H1 (cell line): Measurements from ENCODE around the gene SPANXA2. TPM values are rescaled to one million over a fixed set of nuclear protein-coding genes. Genes with fewer than 3 reads are reported as not detected.

Experiments used
- CTCF ChIA-PET: fragments of 300-600 bp; sonication (Branson Sonifier 250); formaldehyde crosslinking; loops from one replicate; lab custom pipeline; 2021; ENCODE audit not compliant: partially characterized antibody; lab: Charles Lee
- POLR2A ChIA-PET: fragments of 300-600 bp; sonication (Branson Sonifier 250); formaldehyde crosslinking; loops from one replicate; lab custom pipeline; 2021; ENCODE audit warnings: inconsistent platforms; ENCODE audit not compliant: partially characterized antibody; lab: Charles Lee
- DNase-seq, 2 experiments: peaks; one replicate each; pipeline versions ENCODE4 v3.0.0 to v3.0.0-alpha.2; 2010 to 2022; ENCODE audit warnings: low spot score in 2 of 2, low read depth in 1 of 2, mixed read lengths in 1 of 2
- FAIRE-seq: peaks from 2 replicates; lab custom pipeline; 2011; peaks lifted over from hg19 to GRCh38; lab: Jason Lieb, UNC
- H2AFZ ChIP-seq: 2 replicates; pipeline ENCODE4 v1.8.1; 2012; ENCODE audit warnings: low read length, inconsistent platforms
- H2AK5ac ChIP-seq: 2 replicates; pipeline ENCODE4 v1.6.1; 2013; ENCODE audit warnings: low read depth, low read length
- H2BK120ac ChIP-seq: replicated peaks from 2 replicates; pipeline ENCODE3; 2013; ENCODE audit warnings: low read depth, low read length, inconsistent platforms
- H2BK12ac ChIP-seq: 2 replicates; pipeline ENCODE4 v1.6.1; 2013; ENCODE audit warnings: low read depth, low read length
- H2BK15ac ChIP-seq: 2 replicates; pipeline ENCODE4 v1.6.1; 2013; ENCODE audit warnings: low read length
- H2BK20ac ChIP-seq: 2 replicates; pipeline ENCODE4 v1.6.1; 2013; ENCODE audit warnings: low read length
- H2BK5ac ChIP-seq: 2 replicates; pipeline ENCODE4 v1.6.1; 2013; ENCODE audit warnings: low read depth, low read length
- H3K14ac ChIP-seq: 2 replicates; pipeline ENCODE4 v1.6.1; 2013; ENCODE audit warnings: inconsistent platforms; ENCODE audit not compliant: insufficient read length
- H3K18ac ChIP-seq: 2 replicates; pipeline ENCODE4 v1.6.1; 2013; ENCODE audit warnings: low read length; ENCODE audit errors: extremely low read depth
- H3K23ac ChIP-seq: 2 replicates; pipeline ENCODE4 v1.6.1; 2013; ENCODE audit warnings: inconsistent platforms; ENCODE audit not compliant: insufficient read length
- H3K23me2 ChIP-seq: 2 replicates; pipeline ENCODE4 v1.6.1; 2013; ENCODE audit warnings: low read depth, low read length
- H3K27ac ChIP-seq: 2 replicates; pipeline ENCODE4 v1.6.1; 2011; ENCODE audit warnings: low read depth, low read length, inconsistent platforms
- H3K27me3 ChIP-seq, 4 experiments: replicated peaks in 1 of 4; 1 replicate in 1 of 4; 2 replicates in 3 of 4; pipeline versions ENCODE4 v1.6.1 to v1.8.1; 2011 to 2013; ENCODE audit warnings: low read length in 3 of 4, mild to moderate bottlenecking in 3 of 4, inconsistent platforms in 2 of 4, mixed read lengths in 2 of 4, moderate library complexity in 1 of 4; ENCODE audit not compliant: control insufficient read depth in 3 of 4, insufficient read depth in 3 of 4; ENCODE audit errors: extremely low read depth in 1 of 4
- H3K36me3 ChIP-seq, 4 experiments: 2 replicates each; pipeline versions ENCODE4 v1.6.1 to v1.8.1; 2011 to 2013; ENCODE audit warnings: mild to moderate bottlenecking in 4 of 4, low read length in 3 of 4, moderate library complexity in 2 of 4, control low read depth in 1 of 4, inconsistent platforms in 1 of 4; ENCODE audit not compliant: insufficient read depth in 4 of 4, control insufficient read depth in 2 of 4
- H3K4ac ChIP-seq: replicated peaks from 2 replicates; pipeline ENCODE3; 2013; ENCODE audit warnings: low read length, low read depth, mixed read lengths, inconsistent platforms; ENCODE audit not compliant: insufficient read length
- H3K4me1 ChIP-seq, 4 experiments: replicated peaks in 1 of 4; 1 replicate in 1 of 4; 2 replicates in 3 of 4; pipeline versions ENCODE4 v1.6.1 to v1.8.1; 2011 to 2013; ENCODE audit warnings: low read length in 3 of 4, inconsistent platforms in 2 of 4, mixed read lengths in 1 of 4; ENCODE audit not compliant: insufficient read depth in 4 of 4, control insufficient read depth in 3 of 4
- H3K4me2 ChIP-seq, 2 experiments: 2 replicates each; pipeline versions ENCODE4 v1.6.1 to v1.8.1; 2011 to 2013; ENCODE audit warnings: low read depth in 2 of 2, low read length in 2 of 2, control low read depth in 1 of 2, inconsistent platforms in 1 of 2, mild to moderate bottlenecking in 1 of 2; ENCODE audit not compliant: insufficient read depth in 1 of 2
- H3K4me3 ChIP-seq, 4 experiments: fragments of 200-600, 300-600 bp in 1 of 4; sonication (generic), shearing (Covaris generic), sonication (Bioruptor Twin) in 1 of 4; 2 replicates each; pipeline versions ENCODE4 v1.5.1 to v1.8.1; 2011 to 2016; ENCODE audit warnings: low read length in 4 of 4, low read depth in 3 of 4, control low read depth in 2 of 4, inconsistent platforms in 2 of 4, mild to moderate bottlenecking in 2 of 4, mixed read lengths in 1 of 4, moderate library complexity in 1 of 4; ENCODE audit not compliant: insufficient read depth in 2 of 4; ENCODE audit errors: extremely low read depth in 1 of 4
- H3K56ac ChIP-seq: replicated peaks from 2 replicates; pipeline ENCODE3; 2013; ENCODE audit warnings: low read depth, mild to moderate bottlenecking, mixed read lengths, low read length, inconsistent platforms; ENCODE audit not compliant: insufficient read length
- H3K79me1 ChIP-seq: 2 replicates; pipeline ENCODE4 v1.6.1; 2013; ENCODE audit warnings: low read depth, low read length, control low read depth
- H3K79me2 ChIP-seq, 2 experiments: 2 replicates each; pipeline versions ENCODE4 v1.6.1 to v1.8.1; 2012 to 2013; ENCODE audit warnings: low read length in 2 of 2, mild to moderate bottlenecking in 2 of 2, inconsistent platforms in 1 of 2; ENCODE audit not compliant: insufficient read depth in 2 of 2, control insufficient read depth in 1 of 2
- H3K9ac ChIP-seq, 4 experiments: replicated peaks in 1 of 4; 1 replicate in 1 of 4; 2 replicates in 3 of 4; pipeline versions ENCODE4 v1.6.1 to v1.8.1; 2011 to 2013; ENCODE audit warnings: low read depth in 3 of 4, low read length in 3 of 4, control low read depth in 2 of 4, mild to moderate bottlenecking in 2 of 4, moderate library complexity in 2 of 4, inconsistent platforms in 1 of 4; ENCODE audit errors: extremely low read depth in 1 of 4
- H3K9me3 ChIP-seq, 2 experiments: 2 replicates each; pipeline versions ENCODE4 v1.6.1 to v1.8.1; 2012 to 2013; ENCODE audit warnings: mild to moderate bottlenecking in 2 of 2, moderate library complexity in 2 of 2, control low read depth in 1 of 2, inconsistent platforms in 1 of 2, low read depth in 1 of 2, low read length in 1 of 2, mixed read lengths in 1 of 2; ENCODE audit not compliant: insufficient read depth in 2 of 2
- H4K20me1 ChIP-seq, 2 experiments: replicated peaks in 1 of 2; 2 replicates each; pipeline versions ENCODE3 to v1.8.1; 2011 to 2013; ENCODE audit warnings: inconsistent platforms in 2 of 2, low read length in 2 of 2, mild to moderate bottlenecking in 1 of 2; ENCODE audit not compliant: insufficient read depth in 2 of 2, control insufficient read depth in 1 of 2
- H4K5ac ChIP-seq: 2 replicates; pipeline ENCODE4 v1.6.1; 2013; ENCODE audit warnings: low read length, low read depth, mixed read lengths, inconsistent platforms; ENCODE audit not compliant: insufficient read length
- H4K8ac ChIP-seq: 2 replicates; pipeline ENCODE4 v1.8.0; 2013; ENCODE audit warnings: mild to moderate bottlenecking, moderate library complexity, low read length, inconsistent platforms; ENCODE audit not compliant: insufficient read depth; ENCODE audit errors: extremely low read depth
- H4K91ac ChIP-seq: replicated peaks from 2 replicates; pipeline ENCODE3; 2013; ENCODE audit warnings: low read length, mixed read lengths, inconsistent platforms; ENCODE audit not compliant: insufficient read length
- CBX5 ChIP-seq: fragments of 300-800, 300-1000 bp; sonication (generic); IDR thresholded peaks from 2 replicates; pipeline ENCODE4 v1.7.1; 2016; ENCODE audit warnings: antibody characterized with exemption, low read length, low read depth
- CHD1 ChIP-seq: IDR thresholded peaks from 2 replicates; pipeline ENCODE4 v1.6.1; 2012; ENCODE audit warnings: low read depth, low read length, improper control_type of control experiment
- CREB1 ChIP-seq: IDR thresholded peaks from 2 replicates; pipeline ENCODE4 v1.6.1; 2012; ENCODE audit warnings: inconsistent platforms
- JUN ChIP-seq: IDR thresholded peaks from 2 replicates; pipeline ENCODE4 v1.6.1; 2011; ENCODE audit warnings: low read depth, mild to moderate bottlenecking, improper control_type of control experiment, low read length
- JUND ChIP-seq: IDR thresholded peaks from 2 replicates; pipeline ENCODE4 v1.6.1; 2011; ENCODE audit warnings: mild to moderate bottlenecking, improper control_type of control experiment, low read length
- KDM4A ChIP-seq: IDR thresholded peaks from one replicate; pipeline ENCODE4 v1.7.1; 2012; ENCODE audit warnings: low read depth, mild to moderate bottlenecking, moderate library complexity, low read length, inconsistent platforms; ENCODE audit not compliant: severe bottlenecking
- NANOG ChIP-seq: IDR thresholded peaks from 2 replicates; pipeline ENCODE4 v1.6.1; 2011; ENCODE audit warnings: low read length, low read depth, mild to moderate bottlenecking, inconsistent platforms; ENCODE audit not compliant: insufficient read depth, poor library complexity, severe bottlenecking
- NRF1 ChIP-seq: IDR thresholded peaks from 2 replicates; pipeline ENCODE4 v1.6.1; 2011; ENCODE audit warnings: mild to moderate bottlenecking, low read depth, low read length, improper control_type of control experiment
- RAD21 ChIP-seq, 2 experiments: IDR thresholded peaks in 1 of 2; conservative IDR thresholded peaks in 1 of 2; 2 replicates each; pipeline ENCODE4 v1.6.1; 2011; ENCODE audit warnings: low read depth in 2 of 2, low read length in 2 of 2, improper control_type of control experiment in 1 of 2, inconsistent platforms in 1 of 2, mild to moderate bottlenecking in 1 of 2, moderate library complexity in 1 of 2
- SP2 ChIP-seq: IDR thresholded peaks from 2 replicates; pipeline ENCODE4 v1.6.1; 2012; ENCODE audit warnings: mild to moderate bottlenecking, low read length, inconsistent platforms
- SUZ12 ChIP-seq: fragments of 200-600 bp; sonication (generic); IDR thresholded peaks from 2 replicates; pipeline ENCODE4 v1.6.1; 2012; ENCODE audit warnings: mild to moderate bottlenecking, inconsistent platforms, low read length, moderate library complexity, mixed read lengths
- TAF7 ChIP-seq: optimal IDR thresholded peaks from 2 replicates; pipeline ENCODE3; 2011; ENCODE audit warnings: low read depth, mild to moderate bottlenecking, inconsistent platforms, low read length, moderate library complexity, borderline replicate concordance
- TCF12 ChIP-seq: IDR thresholded peaks from 2 replicates; pipeline ENCODE4 v1.6.1; 2011; ENCODE audit warnings: low read depth, mild to moderate bottlenecking, low read length
- WGBS, 2 experiments: shearing (Covaris generic) in 1 of 2; methylation state at CpG; one replicate each; pipeline versions ENCODE4 v1.1.6 to v1.1.7; 2013 to 2015; ENCODE audit warnings: low lambda C conversion rate in 2 of 2, mixed read lengths in 2 of 2, inconsistent platforms in 1 of 2, low coverage in 1 of 2, missing lambda C conversion rate in 1 of 2; ENCODE audit not compliant: insufficient replicate concordance in 2 of 2, insufficient coverage in 1 of 2, insufficient read length in 1 of 2; ENCODE audit errors: extremely low coverage in 1 of 2, missing lambda C conversion rate in 1 of 2; 5-methylcytosine and 5-hydroxymethylcytosine counted together
- polyA plus RNA-seq, 7 experiments: library from polyadenylated mRNA; depleted of rRNA in 3 of 7; stranded (reverse) in 5 of 7; unstranded in 2 of 7; fragments of >200 nt in 5 of 7; fragments of 200-250 nt in 2 of 7; gene quantifications; 1 replicate in 5 of 7; 2 replicates in 1 of 7; 4 replicates in 1 of 7; pipeline versions ENCODE4 v1.2.1 to v1.2.3, GENCODE V29; 2011 to 2013; ENCODE audit warnings: missing spikeins in 2 of 7, mixed read lengths in 2 of 7
- total RNA-seq: library from RNA; stranded (reverse); fragmentation: NEBNext Ultra II Directional; extraction: Animal tissue kit (Norgen Biotek cat#: 25700); gene quantifications from 2 replicates; pipeline ENCODE4 v1.2.1, GENCODE V29; 2021

SPANXA2 gene
- total and polyA plus RNA-seq, 2 of the 8 experiments (the other 6 are each of a cell fraction or from before 2014, with no cell fraction given), result not detected

DNA sequence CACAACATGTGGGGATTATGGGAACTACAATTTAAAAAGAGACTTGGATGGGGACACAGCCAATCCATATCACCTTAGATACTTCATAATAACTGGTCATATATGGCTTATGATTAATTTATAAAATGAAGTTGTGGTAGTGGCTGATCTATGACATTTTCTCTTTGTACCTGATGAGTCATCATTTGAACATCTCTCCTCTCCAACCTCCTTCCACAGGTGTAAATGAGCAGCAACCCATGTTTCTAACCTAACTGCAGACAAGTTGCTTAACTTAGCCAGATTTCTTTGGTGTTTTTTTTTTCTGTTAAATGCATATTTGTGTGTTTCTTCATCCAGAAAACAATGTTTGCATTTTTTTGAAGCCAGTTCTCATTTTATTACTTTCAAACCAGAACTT is 42.6 kb downstream of the SPANXA2 start (continued):
- no peak for TF ChIP-seq TCF12

DNA sequence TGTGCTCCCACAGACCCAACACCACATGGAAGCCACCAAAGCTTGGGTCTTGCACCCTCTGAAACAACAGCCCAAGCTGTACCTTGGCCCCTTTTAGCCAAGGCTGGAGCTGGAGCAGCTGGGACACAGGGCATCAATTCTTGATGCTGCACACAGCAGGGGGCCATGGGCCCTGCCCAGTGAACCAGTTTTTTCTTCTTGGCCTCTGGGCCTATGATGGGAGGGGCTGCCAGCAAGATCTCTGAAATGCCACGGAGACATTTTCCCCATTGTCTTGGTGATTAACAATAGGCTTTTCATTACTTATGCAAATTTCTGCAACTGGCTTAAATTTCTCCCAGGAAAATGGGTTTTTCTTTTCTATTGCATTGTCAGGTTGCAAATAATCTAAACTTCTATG is 49.0 kb downstream of the SPANXA2 start:
- H3K4me1 ChIP-seq, result no peaks in the 10 kb centered on the region
- H2BK5ac ChIP-seq, result no peak overlapping the region
- no peak for FAIRE-seq
- H3K56ac ChIP-seq, result no peak overlapping the region
- H3K18ac ChIP-seq, result no peak overlapping the region
- H2BK120ac ChIP-seq, result no peak overlapping the region
- ChIA-PET CTCF (no interaction called here), POLR2A (no interaction called here)
- no peak overlapping the region for H2BK15ac ChIP-seq
- H3K23ac ChIP-seq, result no peak overlapping the region
- no peak overlapping the region for H2AFZ ChIP-seq
- H3K4ac ChIP-seq, result no peak overlapping the region
- H4K5ac ChIP-seq, result no peak overlapping the region
- no peak for DNase-seq
- H3K4me3 ChIP-seq, result no peak overlapping the region
- no peaks in the 10 kb centered on the region for H3K27me3 ChIP-seq
- H3K27ac ChIP-seq, result no peak overlapping the region
- H3K79me1 ChIP-seq, result no peaks in the 10 kb centered on the region
- no peaks in the 10 kb centered on the region for H3K36me3 ChIP-seq
- no peak overlapping the region for H3K9ac ChIP-seq
- H3K14ac ChIP-seq, result no peak overlapping the region
- H2AK5ac ChIP-seq, result no peak overlapping the region
- H2BK12ac ChIP-seq, result no peak overlapping the region
- WGBS, 2 experiments, result no CpG with 5 or more reads among the region's 1 CpG
- H3K79me2 ChIP-seq, result no peaks in the 10 kb centered on the region
- H3K9me3 ChIP-seq, result no peaks in the 10 kb centered on the region
- H4K20me1 ChIP-seq, result no peaks in the 10 kb centered on the region
- no peak overlapping the region for H4K91ac ChIP-seq
- no peaks in the 10 kb centered on the region for H3K23me2 ChIP-seq
- H3K4me2 ChIP-seq, result no peak overlapping the region
- no peak overlapping the region for H2BK20ac ChIP-seq
- no peak overlapping the region for H4K8ac ChIP-seq
- TF ChIP-seq KDM4A (no peak), TAF7 (no peak), SP2 (no peak), JUN (no peak), RAD21 (IDR thresholded peaks at IDR 0.05 in 1 of 2, conservative IDR thresholded peaks at IDR 0.05 in 1 of 2; ENCODE audit: low read depth in 2 of 2, low read length in 2 of 2) (no peak), CHD1 (no peak), JUND (no peak), SUZ12 (no peak), CBX5 (no peak), NANOG (no peak), NRF1 (no peak), CREB1 (no peak)
